GM12874 (cell line): ENCODE measurements around the gene PITPNC1.

ENCODE experiments used
- TF ChIP-seq, protein P1 (sequence below): IDR thresholded peaks from 2 replicates; pipeline ENCODE4 v1.5.1; 2011; ENCODE audit warnings: low read depth, mild to moderate bottlenecking, control low read depth, low read length, moderate library complexity; ENCODE audit not compliant: insufficient read depth

The PITPNC1 gene

DNA sequence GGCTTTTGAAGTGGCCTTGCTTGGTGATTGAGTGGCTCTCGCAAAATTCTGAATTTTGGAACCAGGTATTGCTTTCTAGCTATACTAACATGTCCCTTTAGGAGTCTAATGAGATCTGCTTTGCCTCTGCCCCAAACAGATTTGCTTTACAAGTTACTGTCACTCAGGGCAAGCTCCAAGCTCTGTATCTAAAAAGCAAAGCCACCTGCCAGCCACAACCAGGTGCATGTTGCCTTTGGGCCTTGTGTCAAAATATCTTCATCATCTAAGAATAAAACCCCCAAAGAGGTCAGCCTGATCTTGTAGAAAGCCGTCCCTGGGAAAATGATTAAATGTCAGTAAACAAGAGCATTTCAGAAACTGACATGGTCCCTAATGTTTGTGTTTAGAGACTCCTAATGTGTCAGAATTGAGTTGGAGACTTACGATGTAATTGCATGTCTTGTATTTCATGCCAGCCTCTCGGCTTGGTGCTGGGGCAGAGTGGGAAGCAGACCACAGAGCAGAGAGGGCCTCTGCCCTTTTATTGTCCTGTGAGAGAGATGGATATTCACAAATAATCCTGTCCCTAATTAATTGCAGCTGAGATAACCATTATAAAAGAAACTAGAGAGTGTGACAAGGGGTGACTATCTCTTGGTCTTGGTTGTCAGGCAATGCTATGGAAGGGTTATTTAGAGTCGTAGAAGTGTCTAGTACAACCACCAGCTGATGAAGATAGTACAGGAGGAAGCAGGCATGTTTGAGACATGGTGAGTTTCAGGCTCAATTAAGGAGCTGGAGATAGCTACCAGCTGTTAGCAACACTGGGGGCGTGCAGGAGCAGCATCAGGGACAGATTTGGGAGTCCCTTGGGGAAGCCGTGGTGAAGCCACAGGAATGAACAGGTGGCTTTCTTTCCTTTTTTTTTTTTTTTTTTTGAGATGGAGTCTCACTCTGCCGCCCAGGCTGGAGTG is 90.7 kb downstream of the PITPNC1 start:
- TF ChIP-seq, protein P1, sequence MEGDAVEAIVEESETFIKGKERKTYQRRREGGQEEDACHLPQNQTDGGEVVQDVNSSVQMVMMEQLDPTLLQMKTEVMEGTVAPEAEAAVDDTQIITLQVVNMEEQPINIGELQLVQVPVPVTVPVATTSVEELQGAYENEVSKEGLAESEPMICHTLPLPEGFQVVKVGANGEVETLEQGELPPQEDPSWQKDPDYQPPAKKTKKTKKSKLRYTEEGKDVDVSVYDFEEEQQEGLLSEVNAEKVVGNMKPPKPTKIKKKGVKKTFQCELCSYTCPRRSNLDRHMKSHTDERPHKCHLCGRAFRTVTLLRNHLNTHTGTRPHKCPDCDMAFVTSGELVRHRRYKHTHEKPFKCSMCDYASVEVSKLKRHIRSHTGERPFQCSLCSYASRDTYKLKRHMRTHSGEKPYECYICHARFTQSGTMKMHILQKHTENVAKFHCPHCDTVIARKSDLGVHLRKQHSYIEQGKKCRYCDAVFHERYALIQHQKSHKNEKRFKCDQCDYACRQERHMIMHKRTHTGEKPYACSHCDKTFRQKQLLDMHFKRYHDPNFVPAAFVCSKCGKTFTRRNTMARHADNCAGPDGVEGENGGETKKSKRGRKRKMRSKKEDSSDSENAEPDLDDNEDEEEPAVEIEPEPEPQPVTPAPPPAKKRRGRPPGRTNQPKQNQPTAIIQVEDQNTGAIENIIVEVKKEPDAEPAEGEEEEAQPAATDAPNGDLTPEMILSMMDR, result no peak

- TF ChIP-seq, protein P1, result no peak
Measured at GRCh38 chr17:67469208-67469980, 92.3 kb downstream of the PITPNC1 start.

DNA sequence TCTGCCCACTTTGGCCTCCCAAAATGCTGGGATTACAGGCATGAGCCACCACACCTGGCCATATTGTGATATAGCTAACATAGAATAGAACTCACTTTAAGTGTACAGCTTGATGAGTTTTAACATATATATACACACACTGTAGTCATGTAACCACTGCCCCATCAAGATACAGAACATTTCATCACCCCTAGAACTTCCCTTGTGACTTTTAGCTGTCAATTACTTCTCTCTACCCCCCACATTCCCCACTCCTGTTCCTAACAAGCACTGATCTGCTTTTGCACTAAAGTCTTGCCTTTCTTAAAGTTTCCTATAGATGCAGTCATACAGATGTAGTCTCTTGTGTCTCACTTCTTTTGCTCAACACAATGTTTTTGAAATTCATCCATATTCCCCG is 93.1 kb downstream of the PITPNC1 start:
- TF ChIP-seq, protein P1, result no peak

GRCh38 chr17:67471118-67471517 is 94.0 kb downstream of the PITPNC1 start:
- TF ChIP-seq, protein P1, result no peak

- TF ChIP-seq, protein P1, result no peak
Measured at GRCh38 chr17:67474081-67474661, 97.1 kb downstream of the PITPNC1 start.

DNA sequence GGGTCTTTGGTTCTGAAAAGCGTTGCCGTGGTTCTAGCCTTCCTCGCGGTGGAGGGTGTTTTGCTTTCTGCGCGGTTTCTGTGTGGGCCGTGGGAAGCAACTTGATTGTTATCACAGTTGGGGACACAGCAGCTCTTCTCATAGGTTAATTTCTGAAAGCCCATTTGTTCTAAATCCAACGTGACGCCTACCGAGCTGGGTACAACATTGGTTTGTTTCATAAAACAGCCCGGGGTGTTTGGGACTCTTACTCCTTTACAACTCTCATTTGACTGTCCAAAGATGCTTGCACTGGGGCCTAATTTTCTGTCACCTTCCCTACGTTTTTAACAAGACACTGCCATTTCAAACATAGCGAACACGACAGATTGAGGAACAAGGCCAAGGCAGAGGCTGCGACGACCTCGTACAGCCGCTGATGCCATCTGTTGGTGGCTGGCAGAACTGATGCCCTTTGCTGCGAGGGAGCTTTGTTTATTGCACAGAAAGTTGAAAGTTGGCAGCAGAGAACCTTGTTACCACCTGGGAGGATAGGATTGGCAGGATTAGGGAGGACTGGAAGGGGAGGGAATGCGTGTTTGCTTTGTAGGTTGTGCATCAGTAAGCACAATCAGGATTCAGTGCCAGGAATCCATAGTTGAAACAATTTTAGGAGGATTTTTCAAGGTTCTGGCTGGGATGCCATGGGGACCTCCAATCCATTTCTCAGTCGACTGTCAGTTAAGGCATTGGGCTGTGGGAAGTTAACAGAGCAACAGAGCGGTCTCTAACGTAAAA is 98.3 kb downstream of the PITPNC1 start:
- TF ChIP-seq, protein P1, result peak; percentile 95
